Mammary epithelial cell (primary cell): ENCODE results near the gene TMA7.

Source experiments
- EZH2 ChIP-seq: IDR thresholded peaks from 2 replicates; pipeline ENCODE4 v1.6.1; 2012; ENCODE audit warnings: low read length, inconsistent platforms, borderline replicate concordance
- TF ChIP-seq, protein P1 (sequence below), 2 donors: IDR thresholded peaks in 1 of 2; conservative IDR thresholded peaks in 1 of 2; 2 replicates each; pipeline ENCODE4 v1.5.1; 2011 to 2012; ENCODE audit warnings: inconsistent platforms in 2 of 2, low read length in 2 of 2, mild to moderate bottlenecking in 2 of 2, control low read depth in 1 of 2, low read depth in 1 of 2; ENCODE audit not compliant: insufficient read depth in 1 of 2; ENCODE audit errors: extremely low read depth in 1 of 2

- TF ChIP-seq, protein P1, sequence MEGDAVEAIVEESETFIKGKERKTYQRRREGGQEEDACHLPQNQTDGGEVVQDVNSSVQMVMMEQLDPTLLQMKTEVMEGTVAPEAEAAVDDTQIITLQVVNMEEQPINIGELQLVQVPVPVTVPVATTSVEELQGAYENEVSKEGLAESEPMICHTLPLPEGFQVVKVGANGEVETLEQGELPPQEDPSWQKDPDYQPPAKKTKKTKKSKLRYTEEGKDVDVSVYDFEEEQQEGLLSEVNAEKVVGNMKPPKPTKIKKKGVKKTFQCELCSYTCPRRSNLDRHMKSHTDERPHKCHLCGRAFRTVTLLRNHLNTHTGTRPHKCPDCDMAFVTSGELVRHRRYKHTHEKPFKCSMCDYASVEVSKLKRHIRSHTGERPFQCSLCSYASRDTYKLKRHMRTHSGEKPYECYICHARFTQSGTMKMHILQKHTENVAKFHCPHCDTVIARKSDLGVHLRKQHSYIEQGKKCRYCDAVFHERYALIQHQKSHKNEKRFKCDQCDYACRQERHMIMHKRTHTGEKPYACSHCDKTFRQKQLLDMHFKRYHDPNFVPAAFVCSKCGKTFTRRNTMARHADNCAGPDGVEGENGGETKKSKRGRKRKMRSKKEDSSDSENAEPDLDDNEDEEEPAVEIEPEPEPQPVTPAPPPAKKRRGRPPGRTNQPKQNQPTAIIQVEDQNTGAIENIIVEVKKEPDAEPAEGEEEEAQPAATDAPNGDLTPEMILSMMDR (conservative IDR thresholded peaks at IDR 0.05 in 1 of 2, IDR thresholded peaks at IDR 0.05 in 1 of 2; ENCODE audit: extremely low read depth in 1 of 2, insufficient read depth in 1 of 2, low read depth in 1 of 2, low read length in 2 of 2): no peak
- TF ChIP-seq EZH2: no peak
These were observed 16.7 kb upstream of the TMA7 start for GRCh38 chr3:48423241-48423882.
